Endothelial cell (in vitro differentiated cells): ENCODE results near the gene ZNF606. TPM values are rescaled to one million over a fixed set of nuclear protein-coding genes. Genes with fewer than 3 reads are reported as not detected.

ENCODE experiments used
- DNase-seq: peaks from one replicate; pipeline ENCODE4 v3.0.0; 2021; ENCODE audit warnings: low spot score
- H3K27ac Mint-ChIP-seq: one replicate; pipeline ENCODE4 v1.8.0; 2021; ENCODE audit warnings: mixed read lengths, inconsistent platforms; ENCODE audit not compliant: unreplicated experiment
- H3K27me3 Mint-ChIP-seq: one replicate; pipeline ENCODE4 v1.8.0; 2021; ENCODE audit warnings: mild to moderate bottlenecking, moderate library complexity, mixed read lengths, inconsistent platforms; ENCODE audit not compliant: unreplicated experiment
- H3K36me3 Mint-ChIP-seq: one replicate; pipeline ENCODE4 v1.8.0; 2021; ENCODE audit warnings: mild to moderate bottlenecking, low read depth, mixed read lengths, inconsistent platforms; ENCODE audit not compliant: unreplicated experiment
- H3K4me1 Mint-ChIP-seq: one replicate; pipeline ENCODE4 v1.8.0; 2021; ENCODE audit warnings: mild to moderate bottlenecking, mixed read lengths, inconsistent platforms; ENCODE audit not compliant: unreplicated experiment
- H3K4me3 Mint-ChIP-seq: one replicate; pipeline ENCODE4 v1.8.0; 2021; ENCODE audit warnings: mild to moderate bottlenecking, mixed read lengths, inconsistent platforms; ENCODE audit not compliant: unreplicated experiment
- H3K9me3 Mint-ChIP-seq: one replicate; pipeline ENCODE4 v1.8.0; 2021; ENCODE audit warnings: mixed read lengths, inconsistent platforms; ENCODE audit not compliant: unreplicated experiment
- total RNA-seq: library from RNA; stranded (reverse); fragmentation: NEBNext Ultra II Directional; extraction: Animal tissue kit (Norgen Biotek cat#: 25700); gene quantifications from one replicate; pipeline ENCODE4 v1.2.1, GENCODE V29; 2021; ENCODE audit not compliant: unreplicated experiment
- TF ChIP-seq, protein P1 (sequence below): fragments of 200-600 bp; sonication (generic); IDR thresholded peaks from one replicate; pipeline ENCODE4 v1.5.0; 2021; ENCODE audit warnings: antibody characterized with exemption; ENCODE audit not compliant: unreplicated experiment

ZNF606 gene
- total RNA-seq, 1 donor from 2014 or later = 22.3 TPM

DNA sequence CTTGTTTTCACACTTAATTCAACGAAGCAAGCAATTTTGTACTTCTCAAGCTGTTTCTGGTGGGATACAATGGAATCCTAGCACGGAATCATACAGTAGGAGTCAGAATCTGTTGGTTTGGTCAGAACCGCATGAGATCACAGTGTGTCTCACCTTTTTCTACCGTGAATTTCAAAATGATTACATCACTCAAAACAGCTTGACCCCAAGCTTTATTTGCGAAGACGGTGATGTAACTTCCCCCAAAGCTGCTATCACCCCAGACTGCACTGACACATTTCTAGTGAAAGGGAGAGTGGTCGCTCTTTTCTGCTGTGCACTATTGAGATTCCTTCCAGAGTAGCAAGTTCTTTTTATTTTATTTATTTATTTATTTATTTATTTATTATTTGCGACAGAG lies 37.9 kb downstream of the ZNF606 start:
- H3K36me3 Mint-ChIP-seq = peaks cover 33% of the 10 kb centered on the region
- TF ChIP-seq, protein P1, sequence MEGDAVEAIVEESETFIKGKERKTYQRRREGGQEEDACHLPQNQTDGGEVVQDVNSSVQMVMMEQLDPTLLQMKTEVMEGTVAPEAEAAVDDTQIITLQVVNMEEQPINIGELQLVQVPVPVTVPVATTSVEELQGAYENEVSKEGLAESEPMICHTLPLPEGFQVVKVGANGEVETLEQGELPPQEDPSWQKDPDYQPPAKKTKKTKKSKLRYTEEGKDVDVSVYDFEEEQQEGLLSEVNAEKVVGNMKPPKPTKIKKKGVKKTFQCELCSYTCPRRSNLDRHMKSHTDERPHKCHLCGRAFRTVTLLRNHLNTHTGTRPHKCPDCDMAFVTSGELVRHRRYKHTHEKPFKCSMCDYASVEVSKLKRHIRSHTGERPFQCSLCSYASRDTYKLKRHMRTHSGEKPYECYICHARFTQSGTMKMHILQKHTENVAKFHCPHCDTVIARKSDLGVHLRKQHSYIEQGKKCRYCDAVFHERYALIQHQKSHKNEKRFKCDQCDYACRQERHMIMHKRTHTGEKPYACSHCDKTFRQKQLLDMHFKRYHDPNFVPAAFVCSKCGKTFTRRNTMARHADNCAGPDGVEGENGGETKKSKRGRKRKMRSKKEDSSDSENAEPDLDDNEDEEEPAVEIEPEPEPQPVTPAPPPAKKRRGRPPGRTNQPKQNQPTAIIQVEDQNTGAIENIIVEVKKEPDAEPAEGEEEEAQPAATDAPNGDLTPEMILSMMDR = no peak
- no peak for DNase-seq
- H3K27ac Mint-ChIP-seq = no peak overlapping the region
- no peak overlapping the region for H3K4me3 Mint-ChIP-seq
- no peaks in the 10 kb centered on the region for H3K27me3 Mint-ChIP-seq
- no peaks in the 10 kb centered on the region for H3K4me1 Mint-ChIP-seq
- H3K9me3 Mint-ChIP-seq = peaks cover 43% of the 10 kb centered on the region

DNA sequence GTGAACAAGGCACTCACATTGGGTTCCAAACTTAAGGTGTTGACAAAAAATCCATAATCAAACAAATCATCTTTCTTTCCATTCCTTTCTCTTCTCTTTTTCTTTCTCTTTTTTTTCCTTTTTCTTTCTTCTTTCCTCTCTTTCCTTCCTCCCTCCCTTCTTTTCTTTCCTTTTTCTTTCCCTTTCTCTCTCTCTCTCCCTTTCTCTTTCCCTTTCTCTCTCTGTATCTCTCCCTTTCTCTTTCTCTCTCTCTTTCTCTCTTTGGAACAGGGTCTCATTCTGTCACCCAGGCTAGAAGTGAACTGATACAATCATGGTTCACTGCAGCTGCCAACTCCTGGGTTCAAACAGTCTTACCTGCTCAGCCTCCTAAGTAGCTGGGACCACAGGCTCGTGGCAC lies 40.8 kb downstream of the ZNF606 start:
- Mint-ChIP-seq H3K4me1 (no peaks in the 10 kb centered on the region), H3K4me3 (no peak overlapping the region), H3K9me3 (peaks cover 46% of the 10 kb centered on the region), H3K36me3 (peaks cover 27% of the 10 kb centered on the region), H3K27ac (no peak overlapping the region), H3K27me3 (peaks cover 2% of the 10 kb centered on the region)
- no peak for DNase-seq
- TF ChIP-seq, protein P1 = no peak

DNA sequence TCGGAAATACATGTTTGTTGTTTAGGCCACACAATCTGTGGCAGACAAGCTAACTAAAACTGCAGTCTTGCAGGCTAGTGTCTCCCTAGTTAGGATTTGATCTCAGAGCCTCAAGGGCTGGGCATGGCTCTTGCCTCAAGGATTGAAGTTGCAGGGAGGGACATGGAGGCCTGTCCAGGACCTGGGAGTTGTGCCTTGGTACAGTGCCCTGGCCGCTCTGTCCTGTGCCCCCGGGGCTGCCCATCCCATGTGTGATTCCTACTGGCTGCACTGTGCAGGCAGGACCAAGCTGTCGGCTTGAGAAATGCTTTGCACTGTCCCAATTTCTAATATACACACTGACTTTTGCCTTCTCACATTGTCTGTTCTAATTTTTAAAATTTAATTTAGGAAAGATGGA lies 47.6 kb downstream of the ZNF606 start:
- no peak overlapping the region for H3K4me3 Mint-ChIP-seq
- H3K9me3 Mint-ChIP-seq = peaks cover 44% of the 10 kb centered on the region
- H3K27me3 Mint-ChIP-seq = peaks cover 6% of the 10 kb centered on the region
- TF ChIP-seq, protein P1 = no peak
- no peak overlapping the region for H3K27ac Mint-ChIP-seq
- no peaks in the 10 kb centered on the region for H3K4me1 Mint-ChIP-seq
- H3K36me3 Mint-ChIP-seq = peaks cover 14% of the 10 kb centered on the region
- DNase-seq = no peak

DNA sequence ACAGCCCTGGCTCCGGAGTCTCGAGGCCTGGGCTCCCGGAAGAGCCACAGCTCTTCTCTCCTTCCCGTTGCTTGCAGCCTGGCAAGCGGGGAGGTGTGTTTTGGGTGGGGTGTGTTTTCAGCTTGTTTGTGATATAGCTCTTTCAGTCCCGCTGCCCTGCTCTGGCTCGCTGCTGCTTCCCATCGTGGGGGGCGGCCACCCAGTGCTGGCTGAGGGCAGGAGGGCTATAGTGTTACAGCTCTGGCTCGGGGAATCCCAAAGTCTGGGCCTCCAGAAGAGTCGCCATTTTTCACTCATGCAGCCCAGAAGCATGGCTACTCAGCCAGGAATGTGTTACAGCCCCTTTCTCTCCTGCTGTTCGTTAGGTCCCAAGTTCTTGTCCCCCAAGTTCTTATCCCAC lies 52.9 kb downstream of the ZNF606 start:
- Mint-ChIP-seq H3K4me1 (peaks cover 10% of the 10 kb centered on the region), H3K4me3 (no peak overlapping the region), H3K9me3 (peaks cover 39% of the 10 kb centered on the region), H3K27ac (no peak overlapping the region), H3K27me3 (peaks cover 11% of the 10 kb centered on the region), H3K36me3 (peaks cover 25% of the 10 kb centered on the region)
- no peak for DNase-seq
- TF ChIP-seq, protein P1 = no peak

DNA sequence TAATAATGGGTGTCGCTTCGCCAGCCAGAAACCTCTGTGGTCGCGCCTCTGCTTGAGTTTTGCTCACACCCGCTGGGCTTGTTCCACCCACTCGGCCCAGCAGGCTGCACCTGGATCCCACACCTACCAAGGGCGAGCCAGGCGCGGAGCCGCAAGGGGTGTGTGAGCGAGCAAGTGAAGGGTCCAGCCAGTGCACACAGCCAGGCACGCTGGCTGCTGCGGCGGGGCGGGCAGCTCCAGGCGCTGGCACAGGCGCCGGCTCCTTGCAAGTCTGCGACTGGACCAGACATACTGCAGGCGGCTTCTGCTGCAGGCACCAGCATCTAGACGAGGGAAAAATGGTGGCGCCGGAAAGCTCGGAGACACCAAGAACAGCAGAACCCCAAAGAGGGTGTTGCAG lies 53.3 kb downstream of the ZNF606 start:
- Mint-ChIP-seq H3K9me3 (peaks cover 36% of the 10 kb centered on the region), H3K27me3 (peaks cover 11% of the 10 kb centered on the region), H3K4me1 (peaks cover 10% of the 10 kb centered on the region), H3K4me3 (no peak overlapping the region), H3K27ac (no peak overlapping the region), H3K36me3 (peaks cover 22% of the 10 kb centered on the region)
- TF ChIP-seq, protein P1 = no peak
- no peak for DNase-seq
